AG10803 (cell line): ENCODE results near the gene ACBD6.
"Not testable (repeated sequence)": the region's sequence is repeated elsewhere in the genome, so short reads cannot be mapped to it uniquely, and the experiment has no call there.

Experiments
- DNase-seq: peaks from one replicate; pipeline ENCODE4 v3.0.0; 2010; ENCODE audit warnings: low read depth
- H3K4me3 ChIP-seq: 2 replicates; pipeline ENCODE4 v1.5.1; 2011; ENCODE audit warnings: mild to moderate bottlenecking, low read length, control low read depth
- CTCF ChIP-seq: conservative IDR thresholded peaks from 2 replicates; pipeline ENCODE4 v1.5.1; 2011; ENCODE audit warnings: mild to moderate bottlenecking, low read length, control low read depth, inconsistent platforms

ACBD6 gene

DNA sequence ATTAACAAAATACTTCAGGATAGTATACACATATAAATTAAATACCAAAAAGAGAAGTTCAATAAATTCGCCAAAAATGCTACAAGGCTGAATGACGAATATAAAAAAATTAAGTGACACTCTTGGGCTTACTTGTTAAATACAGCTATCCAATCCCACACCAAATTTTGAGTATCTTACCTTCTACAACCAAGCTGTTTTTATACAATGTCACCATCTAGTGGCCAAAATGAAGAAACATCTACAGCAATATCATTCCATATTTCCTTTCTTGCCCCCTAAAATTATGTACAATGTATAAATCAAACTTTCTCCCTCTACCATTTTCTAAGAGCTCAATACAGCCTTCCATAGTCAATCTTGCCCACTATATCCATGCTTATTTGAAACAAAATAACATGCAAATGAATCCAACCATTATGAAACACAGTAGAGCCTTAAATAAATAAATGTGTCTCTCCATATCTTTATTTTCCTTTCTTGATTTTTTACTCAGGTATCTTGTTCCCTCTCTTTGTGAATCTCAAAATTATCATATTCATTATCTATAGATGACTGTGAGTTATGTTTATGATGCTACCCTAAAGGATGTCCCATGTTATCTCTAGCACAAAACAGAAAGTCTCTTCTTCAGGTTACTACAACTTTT lies 86.3 kb downstream of the ACBD6 start:
- TF ChIP-seq CTCF: peak; percentile 69

DNA sequence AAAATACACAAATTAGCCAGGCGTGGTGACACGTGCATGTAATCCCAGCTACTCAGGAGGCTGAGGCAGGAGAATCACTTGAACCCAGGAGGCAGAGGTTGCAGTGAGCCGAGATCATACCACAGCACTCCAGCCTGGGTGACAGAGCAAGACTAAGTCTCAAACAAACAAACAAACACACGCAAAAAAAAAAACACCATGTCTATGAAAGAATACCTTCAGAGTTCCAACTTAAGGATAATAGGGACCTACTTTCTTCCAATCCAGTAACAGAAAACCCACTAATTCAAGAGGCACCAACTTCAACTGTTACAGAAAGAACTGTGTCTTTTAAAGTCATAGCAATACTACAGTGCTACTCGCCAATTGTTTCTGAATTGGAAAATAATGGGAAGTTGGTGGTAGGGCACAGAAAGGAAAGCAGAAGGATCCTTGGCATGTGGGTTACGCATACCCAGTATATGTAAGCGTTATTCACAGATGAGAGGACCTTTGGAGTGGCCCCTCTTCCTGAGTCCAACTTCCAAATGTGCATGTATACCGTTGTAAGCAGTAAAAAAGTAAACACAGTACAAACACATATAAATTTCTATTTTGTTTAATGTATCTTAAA lies 87.0 kb downstream of the ACBD6 start:
- H3K4me3 ChIP-seq: no peak overlapping the region
- no peak for TF ChIP-seq CTCF
- no peak for DNase-seq

More for the DNA sequence above, 86.3 kb downstream of the ACBD6 start:
- DNase-seq: peak; percentile 44
- H3K4me3 ChIP-seq: no peak overlapping the region

DNA sequence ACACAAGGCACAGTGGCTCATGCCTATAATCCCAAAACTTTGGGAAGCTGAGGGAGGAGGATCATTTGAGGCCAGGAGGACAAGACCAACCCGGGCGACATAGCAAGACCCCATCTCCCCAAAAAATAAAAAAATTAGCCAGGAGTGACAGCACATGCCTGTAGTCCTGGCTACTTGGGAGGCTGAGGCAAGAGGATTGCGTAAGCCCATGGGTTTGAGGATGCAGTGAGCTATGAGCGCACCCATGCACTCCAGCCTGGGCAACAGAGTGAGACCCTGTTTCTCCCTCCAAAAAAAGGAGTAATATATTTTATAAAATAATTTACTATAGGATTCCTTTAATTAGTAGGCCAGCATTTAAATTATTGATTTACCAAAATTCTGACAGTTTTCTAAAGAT lies 89.8 kb downstream of the ACBD6 start:
- no peak overlapping the region for H3K4me3 ChIP-seq
- no peak for TF ChIP-seq CTCF
- no peak for DNase-seq

DNA sequence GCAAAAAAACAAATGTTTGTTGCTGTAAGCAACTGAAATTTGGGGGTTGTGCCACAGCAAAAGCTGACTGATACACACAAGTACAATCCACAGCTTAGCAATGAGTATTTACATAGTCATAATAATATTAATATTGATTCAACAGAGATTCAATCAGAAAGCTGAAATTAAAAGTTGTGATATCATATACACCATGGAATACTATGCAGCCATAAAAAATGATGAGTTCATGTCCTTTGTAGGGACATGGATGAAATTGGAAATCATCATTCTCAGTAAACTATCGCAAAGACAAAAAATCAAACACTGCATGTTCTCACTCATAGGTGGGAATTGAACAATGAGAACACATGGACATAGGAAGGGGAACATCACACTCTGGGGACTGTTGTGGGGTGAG lies 94.2 kb downstream of the ACBD6 start:
- H3K4me3 ChIP-seq, DNase-seq: not testable (repeated sequence)

GRCh38 chr1:180407051-180407450 lies 95.3 kb downstream of the ACBD6 start:
- DNase-seq: no peak
- H3K4me3 ChIP-seq: no peak overlapping the region
- no peak for TF ChIP-seq CTCF

DNA sequence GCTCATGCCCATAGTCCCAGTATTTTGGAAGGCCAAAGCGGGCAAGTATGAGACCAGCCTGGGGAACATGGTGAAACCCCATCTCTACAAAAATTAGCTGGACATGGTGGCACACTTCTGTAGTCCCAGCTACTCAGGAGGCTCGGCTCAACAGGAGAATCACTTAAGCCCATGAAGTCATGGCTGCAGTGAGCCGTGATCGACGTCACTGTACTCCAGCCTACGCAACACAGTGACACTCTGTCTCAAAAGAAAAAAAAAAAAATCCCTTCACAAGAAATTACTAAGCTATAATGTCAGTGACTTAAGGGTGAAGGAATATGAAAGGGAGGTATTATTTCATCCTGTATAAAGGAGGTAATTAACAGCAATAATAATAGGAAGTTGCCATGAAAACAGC lies 99.8 kb downstream of the ACBD6 start:
- no peak for TF ChIP-seq CTCF
- no peak overlapping the region for H3K4me3 ChIP-seq
- DNase-seq: no peak

DNA sequence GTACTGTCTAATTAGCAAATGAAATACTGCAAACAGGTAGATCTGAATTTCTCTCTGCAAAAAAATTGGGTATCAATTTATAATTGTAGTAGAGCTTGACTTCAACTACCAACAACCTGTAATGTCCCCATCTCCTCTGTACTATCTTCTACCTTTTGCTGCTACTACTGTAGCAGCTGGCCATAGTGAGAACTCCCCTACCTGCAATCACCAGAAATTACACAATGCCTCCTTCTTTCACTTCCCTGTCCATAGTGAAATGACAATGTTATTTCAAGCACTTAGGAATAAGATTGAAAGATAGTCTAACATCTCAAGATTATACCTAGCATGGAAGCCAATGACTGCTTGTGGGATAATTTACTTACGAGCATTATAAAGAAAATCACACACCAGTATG lies 100.4 kb downstream of the ACBD6 start:
- DNase-seq: no peak
- H3K4me3 ChIP-seq: no peak overlapping the region
- TF ChIP-seq CTCF: no peak
